Heart left ventricle (tissue), 16 donors: Measurements from ENCODE around the gene TECPR1. TPM values are rescaled to one million over a fixed set of nuclear protein-coding genes. Genes with fewer than 3 reads are reported as not detected.

Source experiments
- ATAC-seq, 4 donors: fragments of 200-7000 bp; cut with Tn5 transposase; one replicate each; pipeline ENCODE4 v1.9.1; 2020 to 2022; ENCODE audit warnings: moderate library complexity in 4 of 4, mild to moderate bottlenecking in 3 of 4, moderate number of reproducible peaks in 1 of 4
- DNase-seq, 5 donors: peaks; one replicate each; pipeline ENCODE4 v3.0.0-alpha.2; 2020
- H3K27ac ChIP-seq, 12 donors: fragments of 200-600 bp; sonication (generic) in 4 of 12; one replicate each; pipeline versions ENCODE4 v1.5.0 to v1.8.0; 2016 to 2022; ENCODE audit warnings: mild to moderate bottlenecking in 2 of 12
- H3K27me3 ChIP-seq, 9 donors: fragments of 200-600 bp; sonication (generic) in 2 of 9; one replicate each; pipeline versions ENCODE4 v1.5.1 to v1.8.0; 2016 to 2022; ENCODE audit warnings: mild to moderate bottlenecking in 3 of 9
- H3K36me3 ChIP-seq, 9 donors: fragments of 200-600 bp; sonication (generic) in 2 of 9; one replicate each; pipeline versions ENCODE4 v1.5.0 to v1.8.0; 2018 to 2022; ENCODE audit warnings: mild to moderate bottlenecking in 2 of 9
- H3K4me1 ChIP-seq, 12 donors: fragments of 200-600 bp; sonication (generic) in 4 of 12; one replicate each; pipeline versions ENCODE4 v1.5.0 to v1.8.0; 2016 to 2022; ENCODE audit warnings: mild to moderate bottlenecking in 3 of 12
- H3K4me3 ChIP-seq, 12 donors: fragments of 200-600 bp; sonication (generic) in 4 of 12; one replicate each; pipeline versions ENCODE4 v1.5.0 to v1.8.0; 2017 to 2022; ENCODE audit warnings: mild to moderate bottlenecking in 9 of 12, moderate library complexity in 4 of 12
- H3K9me3 ChIP-seq, 12 donors: fragments of 200-600 bp; sonication (generic) in 4 of 12; one replicate each; pipeline versions ENCODE4 v1.5.0 to v1.8.0; 2016 to 2022; ENCODE audit warnings: mild to moderate bottlenecking in 1 of 12
- CTCF ChIP-seq, 12 donors: fragments of 200-600 bp; sonication (generic) in 4 of 12; IDR thresholded peaks; one replicate each; pipeline versions ENCODE4 v1.5.0 to v1.8.0; 2018 to 2022; ENCODE audit warnings: antibody characterized with exemption in 12 of 12, mild to moderate bottlenecking in 5 of 12
- POLR2A ChIP-seq, 2 donors: fragments of 450-650 bp; IDR thresholded peaks; one replicate each; pipeline ENCODE4 v1.6.1; 2017; ENCODE audit warnings: antibody characterized with exemption in 2 of 2, mild to moderate bottlenecking in 2 of 2, moderate library complexity in 2 of 2
- WGBS, 4 donors: extraction: QIAGEN DNeasy Blood & Tissue Kit in 2 of 4; methylation state at CpG; one replicate each; pipeline versions ENCODE4 v1.1.5 to v1.1.7; 2013 to 2018; 5-methylcytosine and 5-hydroxymethylcytosine counted together
- intact Hi-C, 10 donors: fragments of 100-400 bp; cut with DNase I; formaldehyde crosslinking; loops; one replicate each; pipeline versions ENCODE4 v1.11.1 to v1.14.2; 2022
- polyA plus RNA-seq, 2 donors: library from polyadenylated mRNA; stranded (reverse); fragments of 200-250 nt; gene quantifications; one replicate each; pipeline ENCODE4 v1.2.3, GENCODE V29; 2013
- total RNA-seq, 9 donors: library from RNA; depleted of rRNA in 2 of 9; stranded (reverse); fragments of >200 nt in 2 of 9; fragmentation: NEBNext Ultra II Directional in 3 of 9; extraction: Animal tissue kit (Norgen Biotek cat#: 25700) in 3 of 9; gene quantifications; one replicate each; pipeline versions ENCODE4 v1.1.0 to v1.2.4, GENCODE V29; 2016 to 2023
- donor health status: ischemic (EF 13 %, LVEDD 7.1; RV severe dilation, severe dysfunction).
- donor health status: healthy with polysubstance abuse.
- donor health status: DM: no; HTN: yes; CAD: no.
- donor health status: DM: no; HTN: no; CAD: no.
- donor health status: ischemic (EF 25% LVEDD 6.9; RV normal size, moderate dysfunction).
- donor health status: ischemic (EF 25% LVEDD 5.7; RV mildly dilated, moderate dysfunction).
- donor health status: healthy.
- donor health status: DM: yes; HTN: yes; CAD: no.
- donor health status: ischemic (EF 35%, LVEDD 5.7; RV mildly dilated, moderate dysfunction).
- donor health status: nonischemic (EF 11% LVEDD 7.7; RV severe dilation, severe dysfunction).
- donor health status: DM: yes; HTN: yes; CAD: no.
- donor health status: PGD.
- donor health status: ischemic (EF 29% LVEDD 5.4; RV normal size, mild dysfunction).
- donor health status: nonischemic (EF 23%, LVEDD 6.1; RV moderate dilation, normal function).

Gene TECPR1
- total and polyA plus RNA-seq, 11 donors, result 10.9 to 33.0 (median 22.7) TPM

- Histone ChIP-seq H3K27ac (no peak overlapping the region), H3K9me3 (no peaks in the 10 kb centered on the region), H3K27me3 (no peaks in the 10 kb centered on the region), H3K4me1 (peaks cover 0 to 14% (median 0%) of the 10 kb centered on the region in 12 donors), H3K4me3 (no peak overlapping the region), H3K36me3 (peaks cover 0 to 63% (median 46%) of the 10 kb centered on the region in 9 donors)
- 94 to 96% (median 96%) methylated on average over 28 to 47 of the region's 47 CpGs for WGBS, 4 donors
- peak in 1 of 5 donors; percentile 30 for DNase-seq
- peak in 1 of 4 donors; percentile 40 for ATAC-seq
- TF ChIP-seq CTCF (IDR thresholded peaks at IDR 0.05) (no peak), POLR2A (IDR thresholded peaks at IDR 0.05) (no peak)
- intact Hi-C loops, result no loop called here
Observed at GRCh38 chr7:98205162-98205845, 46.7 kb downstream of the TECPR1 start.

- no peak for TF ChIP-seq CTCF (IDR thresholded peaks at IDR 0.05)
- no peak for TF ChIP-seq POLR2A (IDR thresholded peaks at IDR 0.05)
- DNase-seq (peak in 1 of 5 donors; percentile 28), ATAC-seq (no peak)
- Histone ChIP-seq H3K27me3 (no peaks in the 10 kb centered on the region), H3K4me1 (peaks cover 0 to 14% (median 0%) of the 10 kb centered on the region in 12 donors), H3K27ac (no peak overlapping the region), H3K9me3 (no peaks in the 10 kb centered on the region), H3K36me3 (peaks cover 0 to 68% (median 46%) of the 10 kb centered on the region in 9 donors), H3K4me3 (no peak overlapping the region)
- 87 to 96% (median 92%) methylated on average over 11 of the region's 11 CpGs for WGBS, 4 donors
- intact Hi-C loops, result no loop called here
Observed at GRCh38 chr7:98204670-98205069, 47.4 kb downstream of the TECPR1 start.

- no peak overlapping the region for H3K4me3 ChIP-seq
- H3K27ac ChIP-seq, result no peak overlapping the region
- whole genome bisulfite sequencing, 4 donors, result 95 to 98% (median 97%) methylated on average over 18 of the region's 18 CpGs
- H3K36me3 ChIP-seq, result peaks cover 0 to 68% (median 45%) of the 10 kb centered on the region in 9 donors
- DNase-seq (peak in 1 of 5 donors; percentile 51), ATAC-seq (no peak)
- peaks cover 0 to 14% (median 0%) of the 10 kb centered on the region in 12 donors for H3K4me1 ChIP-seq
- intact Hi-C loops, result no loop called here
- TF ChIP-seq POLR2A (IDR thresholded peaks at IDR 0.05) (no peak), CTCF (IDR thresholded peaks at IDR 0.05) (no peak)
- peaks cover 0 to 5% (median 0%) of the 10 kb centered on the region in 12 donors for H3K9me3 ChIP-seq
- H3K27me3 ChIP-seq, result no peaks in the 10 kb centered on the region
Observed at GRCh38 chr7:98203964-98204605, 47.9 kb downstream of the TECPR1 start.

GRCh38 chr7:98203261-98203963, 48.6 kb downstream of the TECPR1 start:
- no peak for TF ChIP-seq CTCF (IDR thresholded peaks at IDR 0.05)
- ATAC-seq (peak in 1 of 4 donors; percentile 33), DNase-seq (peak in 1 of 5 donors; percentile 42)
- intact Hi-C loops, result no loop called here
- 92 to 96% (median 94%) methylated on average over 21 to 28 of the region's 28 CpGs for WGBS, 4 donors
- no peak overlapping the region for H3K27ac ChIP-seq
- peaks cover 0 to 69% (median 44%) of the 10 kb centered on the region in 9 donors for H3K36me3 ChIP-seq
- no peak overlapping the region for H3K4me3 ChIP-seq
- no peaks in the 10 kb centered on the region for H3K27me3 ChIP-seq
- peaks cover 0 to 14% (median 0%) of the 10 kb centered on the region in 12 donors for H3K4me1 ChIP-seq
- H3K9me3 ChIP-seq, result peaks cover 0 to 12% (median 0%) of the 10 kb centered on the region in 12 donors
